OCI-LY7 (cell line): ENCODE measurements around the gene WDFY3. TPM values are rescaled to one million over a fixed set of nuclear protein-coding genes. Genes with fewer than 3 reads are reported as not detected.

ENCODE experiments used
- BruUV-seq: library from RNA; stranded (reverse); fragments of 400-500 nt; replicated peaks from 2 replicates; lab custom pipeline; 2021; lab: Mats Ljungman, UMichigan
- CTCF ChIA-PET: fragments of 300-600 bp; sonication (Branson Sonifier 250); formaldehyde crosslinking; loops from one replicate; lab custom pipeline; 2022; ENCODE audit warnings: antibody characterized with exemption; ENCODE audit not compliant: unreplicated experiment; lab: Charles Lee
- POLR2A ChIA-PET: fragments of 300-600 bp; sonication (Branson Sonifier 250); formaldehyde crosslinking; loops from one replicate; lab custom pipeline; 2022; ENCODE audit warnings: antibody characterized with exemption; lab: Charles Lee
- DNase-seq: peaks from one replicate; pipeline ENCODE4 v3.0.0-alpha.2; 2015; ENCODE audit warnings: low spot score
- H2AFZ ChIP-seq: fragments of 200-600 bp; sonication (generic), shearing (Covaris generic); 2 replicates; pipeline ENCODE4 v1.6.1; 2014; ENCODE audit warnings: mild to moderate bottlenecking, antibody characterized with exemption, low read length, moderate library complexity
- H3K27ac ChIP-seq: fragments of 200-600 bp; sonication (generic); 2 replicates; pipeline ENCODE4 v1.5.1; 2014; ENCODE audit warnings: mixed run types, low read depth, mild to moderate bottlenecking, moderate library complexity, low read length, inconsistent platforms; ENCODE audit not compliant: poor library complexity, severe bottlenecking
- H3K36me3 ChIP-seq: fragments of 200-600 bp; sonication (generic); 2 replicates; pipeline ENCODE4 v1.6.1; 2014; ENCODE audit warnings: mild to moderate bottlenecking, antibody characterized with exemption, low read length, moderate library complexity, mixed read lengths; ENCODE audit not compliant: insufficient read depth
- H3K4me1 ChIP-seq: fragments of 200-600 bp; sonication (generic); 2 replicates; pipeline ENCODE4 v1.5.1; 2014; ENCODE audit warnings: mild to moderate bottlenecking, low read length; ENCODE audit not compliant: insufficient read depth, poor library complexity, severe bottlenecking
- H3K4me2 ChIP-seq: fragments of 200-600 bp; sonication (generic); 2 replicates; pipeline ENCODE4 v1.6.1; 2014; ENCODE audit warnings: mild to moderate bottlenecking, low read length
- H3K4me3 ChIP-seq: fragments of 200-600 bp; sonication (generic); 2 replicates; pipeline ENCODE4 v1.5.1; 2014; ENCODE audit warnings: mild to moderate bottlenecking, low read depth, low read length; ENCODE audit not compliant: poor library complexity, severe bottlenecking
- H3K79me2 ChIP-seq: fragments of 200-600 bp; sonication (generic); 2 replicates; pipeline ENCODE4 v1.6.1; 2016; ENCODE audit warnings: low read depth, mild to moderate bottlenecking, low read length, moderate library complexity, mixed read lengths; ENCODE audit not compliant: insufficient read depth
- H3K9me2 ChIP-seq: fragments of 200-600 bp; sonication (generic); 2 replicates; pipeline ENCODE4 v1.6.1; 2016; ENCODE audit warnings: mild to moderate bottlenecking, low read length, mixed read lengths; ENCODE audit not compliant: insufficient read depth
- H3K9me3 ChIP-seq: fragments of 200-600 bp; sonication (generic); 2 replicates; pipeline ENCODE4 v1.6.1; 2014; ENCODE audit warnings: mild to moderate bottlenecking, mixed run types, low read length, mixed read lengths
- H4K20me1 ChIP-seq: fragments of 200-600 bp; sonication (generic); 2 replicates; pipeline ENCODE4 v1.6.1; 2014; ENCODE audit warnings: mild to moderate bottlenecking, antibody characterized with exemption, low read length, moderate library complexity, mixed read lengths; ENCODE audit not compliant: insufficient read depth
- CTCF ChIP-seq: fragments of 200-600 bp; sonication (generic); conservative IDR thresholded peaks from 2 replicates; pipeline ENCODE4 v1.5.1; 2014; ENCODE audit warnings: mild to moderate bottlenecking, antibody characterized with exemption, low read length, moderate library complexity, mixed read lengths
- EZH2phosphoT487 ChIP-seq: fragments of 200-600 bp; sonication (generic); IDR thresholded peaks from 2 replicates; pipeline ENCODE4 v1.6.1; 2018; ENCODE audit warnings: low read depth, borderline replicate concordance, mild to moderate bottlenecking, mixed run types, antibody characterized with exemption, low read length, moderate library complexity, mixed read lengths
- intact Hi-C: fragments of 100-400 bp; cut with micrococcal nuclease; formaldehyde crosslinking; loops from one replicate; pipeline ENCODE4 v1.10.0; 2022; ENCODE audit not compliant: unreplicated experiment
- total RNA-seq, 2 experiments: library from RNA; depleted of rRNA in 1 of 2; stranded (reverse); fragments of >200 nt in 1 of 2; shearing (Covaris generic) in 1 of 2; gene quantifications; 2 replicates each; pipeline ENCODE4 v1.2.3, GENCODE V29; 2014 to 2022

Gene WDFY3
- total RNA-seq, 2 experiments from 2014 or later = not detected

GRCh38 chr4:84908876-84909275 lies 57.6 kb downstream of the WDFY3 start:
- TF ChIP-seq CTCF = no peak
- no peak for TF ChIP-seq EZH2phosphoT487
- no peak overlapping the region for H2AFZ ChIP-seq
- H3K9me3 ChIP-seq = no peaks in the 10 kb centered on the region
- POLR2A ChIA-PET = no interaction called here
- H3K36me3 ChIP-seq = no peaks in the 10 kb centered on the region
- H4K20me1 ChIP-seq = no peaks in the 10 kb centered on the region
- H3K27ac ChIP-seq = no peak overlapping the region
- no peak for DNase-seq
- intact Hi-C loops = no loop called here
- H3K9me2 ChIP-seq = no peaks in the 10 kb centered on the region
- no peak overlapping the region for H3K4me3 ChIP-seq
- H3K4me1 ChIP-seq = no peaks in the 10 kb centered on the region
- no peak overlapping the region for H3K4me2 ChIP-seq
- BruUV-seq = no TSS peak
- CTCF ChIA-PET = no interaction called here
- H3K79me2 ChIP-seq = no peaks in the 10 kb centered on the region

GRCh38 chr4:84907145-84907544 lies 59.3 kb downstream of the WDFY3 start:
- DNase-seq = no peak
- Histone ChIP-seq H3K36me3 (no peaks in the 10 kb centered on the region), H3K4me2 (no peak overlapping the region), H4K20me1 (no peaks in the 10 kb centered on the region), H3K79me2 (no peaks in the 10 kb centered on the region), H3K27ac (no peak overlapping the region), H3K4me1 (no peaks in the 10 kb centered on the region), H3K9me2 (no peaks in the 10 kb centered on the region), H2AFZ (no peak overlapping the region), H3K9me3 (no peaks in the 10 kb centered on the region), H3K4me3 (no peak overlapping the region)
- no TSS peak for BruUV-seq
- CTCF ChIA-PET = no interaction called here
- TF ChIP-seq EZH2phosphoT487 = no peak
- TF ChIP-seq CTCF = no peak
- intact Hi-C loops = no loop called here
- POLR2A ChIA-PET = no interaction called here

GRCh38 chr4:84905646-84906045 lies 60.8 kb downstream of the WDFY3 start:
- H3K36me3 ChIP-seq = no peaks in the 10 kb centered on the region
- no peak overlapping the region for H3K27ac ChIP-seq
- H2AFZ ChIP-seq = no peak overlapping the region
- no peaks in the 10 kb centered on the region for H3K9me2 ChIP-seq
- ChIA-PET CTCF (no interaction called here), POLR2A (no interaction called here)
- H4K20me1 ChIP-seq = no peaks in the 10 kb centered on the region
- no peak overlapping the region for H3K4me2 ChIP-seq
- H3K79me2 ChIP-seq = no peaks in the 10 kb centered on the region
- H3K4me3 ChIP-seq = no peak overlapping the region
- no peaks in the 10 kb centered on the region for H3K9me3 ChIP-seq
- BruUV-seq = no TSS peak
- H3K4me1 ChIP-seq = no peaks in the 10 kb centered on the region
- intact Hi-C loops = no loop called here
- TF ChIP-seq CTCF = no peak
- no peak for TF ChIP-seq EZH2phosphoT487
- no peak for DNase-seq
